Astrocyte (in vitro differentiated cells and primary cell): Measurements from ENCODE around the gene TRAPPC3.

ENCODE experiments used
- CTCF ChIP-seq: IDR thresholded peaks from 2 replicates; pipeline ENCODE4 v1.5.1; 2011; ENCODE audit warnings: low read depth, mild to moderate bottlenecking, inconsistent platforms, low read length, moderate library complexity; ENCODE audit not compliant: insufficient read depth
- EZH2 ChIP-seq: IDR thresholded peaks from 2 replicates; pipeline ENCODE4 v1.6.1; 2012; ENCODE audit warnings: mild to moderate bottlenecking, low read length, inconsistent platforms; ENCODE audit not compliant: insufficient read depth

DNA sequence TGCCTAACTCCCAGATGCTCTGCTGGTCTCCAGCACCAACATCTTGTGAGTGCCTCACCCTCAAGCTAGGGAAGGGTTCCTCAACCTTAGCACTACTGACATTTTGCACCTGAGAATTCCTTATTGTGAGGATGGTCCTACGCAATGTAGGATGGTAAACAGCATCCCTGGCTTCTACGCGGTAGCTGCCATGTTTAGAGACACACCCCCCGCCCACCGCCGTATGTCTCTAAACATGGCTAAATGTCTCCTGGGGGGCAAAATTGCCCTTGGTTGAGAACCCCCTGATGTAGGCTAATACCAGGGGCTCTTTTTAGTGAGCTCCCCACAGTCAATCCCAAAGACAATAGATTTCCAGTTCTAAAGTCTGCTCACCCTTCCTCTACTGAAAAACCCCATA, 4.2 kb upstream of the TRAPPC3 start:
- TF ChIP-seq CTCF (no peak), EZH2 (no peak)
